ENCODE data around the gene DIRAS3.
"Not testable (repeated sequence)": the region's sequence is repeated elsewhere in the genome, so short reads cannot be mapped to it uniquely, and the experiment has no call there.

The DIRAS3 gene

GRCh38 chr1:68049941-68050878 lies at the start of gene DIRAS3:
TSS of gene DIRAS3 (minus strand) at chr1:68050627. CDS start at chr1:68047297, 3,330 bp downstream.
- DNase-seq, result no peak

- no peak for DNase-seq
Measured at GRCh38 chr1:68093737-68094136, 43.3 kb upstream of the DIRAS3 start.

- no peak for DNase-seq
Measured at GRCh38 chr1:68087184-68087583, 36.8 kb upstream of the DIRAS3 start.

GRCh38 chr1:68085752-68086151 lies 35.3 kb upstream of the DIRAS3 start:
- DNase-seq, result no peak

GRCh38 chr1:68083686-68084085 lies 33.3 kb upstream of the DIRAS3 start:
- no peak for DNase-seq

GRCh38 chr1:68081775-68082283 lies 31.4 kb upstream of the DIRAS3 start:
- no peak for DNase-seq

GRCh38 chr1:68078647-68079046 lies 28.2 kb upstream of the DIRAS3 start:
- no peak for DNase-seq

- DNase-seq, result no peak
Measured at GRCh38 chr1:68074472-68074871, 24.0 kb upstream of the DIRAS3 start.

GRCh38 chr1:68065766-68066165 lies 15.3 kb upstream of the DIRAS3 start:
- DNase-seq, result no peak

- DNase-seq, result not testable (repeated sequence)
Measured at GRCh38 chr1:68058053-68058452, 7.6 kb upstream of the DIRAS3 start.

GRCh38 chr1:68057564-68057963 lies 7.1 kb upstream of the DIRAS3 start:
- no peak for DNase-seq

- no peak for DNase-seq
Measured at GRCh38 chr1:68057050-68057449, 6.6 kb upstream of the DIRAS3 start.

- DNase-seq, result no peak
Measured at GRCh38 chr1:68051475-68051874, 1.0 kb upstream of the DIRAS3 start.

GRCh38 chr1:68047659-68048026 lies 2.8 kb downstream of the DIRAS3 start:
- no peak for DNase-seq

GRCh38 chr1:68046885-68047658 lies 3.4 kb downstream of the DIRAS3 start:
- no peak for DNase-seq

GRCh38 chr1:68046423-68046822 lies 4.0 kb downstream of the DIRAS3 start:
- no peak for DNase-seq

GRCh38 chr1:68045511-68046180 lies 4.8 kb downstream of the DIRAS3 start:
- no peak for DNase-seq

- no peak for DNase-seq
Measured at GRCh38 chr1:68043443-68044090, 6.9 kb downstream of the DIRAS3 start.

GRCh38 chr1:68036946-68037345 lies 13.5 kb downstream of the DIRAS3 start:
- DNase-seq, result no peak

GRCh38 chr1:68029444-68029843 lies 21.0 kb downstream of the DIRAS3 start:
- DNase-seq, result no peak

- no peak for DNase-seq
Measured at GRCh38 chr1:68028566-68028965, 21.9 kb downstream of the DIRAS3 start.

GRCh38 chr1:68024635-68025338 lies 25.6 kb downstream of the DIRAS3 start:
- DNase-seq, result no peak
